Measurements from ENCODE around the gene CACNG6.
"Not testable (repeated sequence)": the region's sequence is repeated elsewhere in the genome, so short reads cannot be mapped to it uniquely, and the experiment has no call there.

CACNG6 gene, protein sequence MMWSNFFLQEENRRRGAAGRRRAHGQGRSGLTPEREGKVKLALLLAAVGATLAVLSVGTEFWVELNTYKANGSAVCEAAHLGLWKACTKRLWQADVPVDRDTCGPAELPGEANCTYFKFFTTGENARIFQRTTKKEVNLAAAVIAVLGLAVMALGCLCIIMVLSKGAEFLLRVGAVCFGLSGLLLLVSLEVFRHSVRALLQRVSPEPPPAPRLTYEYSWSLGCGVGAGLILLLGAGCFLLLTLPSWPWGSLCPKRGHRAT

DNA sequence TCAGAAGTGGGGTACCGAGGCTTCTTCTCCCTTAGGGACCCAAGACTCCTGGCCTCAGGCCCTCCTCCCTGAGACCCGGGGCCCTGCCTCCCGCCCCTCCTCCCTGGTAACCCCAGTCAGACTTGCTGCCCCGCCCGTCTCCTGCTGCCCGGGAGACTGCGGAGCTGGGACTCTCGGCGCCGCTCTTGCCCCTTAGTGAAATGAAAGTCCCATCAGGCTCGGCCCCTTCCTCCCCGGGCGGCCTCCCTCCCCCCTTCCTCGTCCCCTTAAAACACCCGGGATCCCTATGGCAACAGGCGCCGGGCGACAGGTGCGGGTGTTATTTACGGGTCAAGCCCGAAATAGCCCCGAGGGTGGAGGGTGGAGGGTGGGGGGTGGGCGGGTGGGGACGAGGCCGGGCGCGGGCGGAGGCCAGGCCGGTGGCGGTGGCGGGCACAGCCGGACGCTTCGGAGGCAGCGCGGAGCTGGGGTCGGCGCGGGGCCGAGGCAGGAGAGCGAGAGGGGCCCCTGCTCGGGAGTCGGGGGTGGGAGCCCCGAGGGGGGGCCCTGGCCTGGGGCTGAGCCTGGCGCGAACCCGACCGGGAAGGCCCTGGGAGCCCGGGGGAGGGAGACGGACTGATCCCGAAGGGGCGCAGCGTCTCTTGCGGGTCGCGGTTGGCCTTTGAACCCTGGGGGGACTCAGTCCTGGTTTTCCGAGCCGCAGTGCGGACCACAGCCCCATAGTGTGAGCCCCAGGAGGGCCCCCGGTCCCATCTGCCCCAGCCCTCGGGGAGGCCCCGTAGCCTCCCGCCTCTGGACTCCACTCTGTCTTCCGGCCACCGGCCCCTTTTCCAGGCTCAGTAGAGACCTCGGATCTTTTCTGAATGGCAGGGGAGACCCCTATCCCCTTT, at the start of gene CACNG6:
Gene CACNG6, plus strand, starts transcription at position 414 of the 890 bp plus-strand sequence. CDS start 1,241 bp downstream, outside the sequence.
- no peak for DNase-seq

DNA sequence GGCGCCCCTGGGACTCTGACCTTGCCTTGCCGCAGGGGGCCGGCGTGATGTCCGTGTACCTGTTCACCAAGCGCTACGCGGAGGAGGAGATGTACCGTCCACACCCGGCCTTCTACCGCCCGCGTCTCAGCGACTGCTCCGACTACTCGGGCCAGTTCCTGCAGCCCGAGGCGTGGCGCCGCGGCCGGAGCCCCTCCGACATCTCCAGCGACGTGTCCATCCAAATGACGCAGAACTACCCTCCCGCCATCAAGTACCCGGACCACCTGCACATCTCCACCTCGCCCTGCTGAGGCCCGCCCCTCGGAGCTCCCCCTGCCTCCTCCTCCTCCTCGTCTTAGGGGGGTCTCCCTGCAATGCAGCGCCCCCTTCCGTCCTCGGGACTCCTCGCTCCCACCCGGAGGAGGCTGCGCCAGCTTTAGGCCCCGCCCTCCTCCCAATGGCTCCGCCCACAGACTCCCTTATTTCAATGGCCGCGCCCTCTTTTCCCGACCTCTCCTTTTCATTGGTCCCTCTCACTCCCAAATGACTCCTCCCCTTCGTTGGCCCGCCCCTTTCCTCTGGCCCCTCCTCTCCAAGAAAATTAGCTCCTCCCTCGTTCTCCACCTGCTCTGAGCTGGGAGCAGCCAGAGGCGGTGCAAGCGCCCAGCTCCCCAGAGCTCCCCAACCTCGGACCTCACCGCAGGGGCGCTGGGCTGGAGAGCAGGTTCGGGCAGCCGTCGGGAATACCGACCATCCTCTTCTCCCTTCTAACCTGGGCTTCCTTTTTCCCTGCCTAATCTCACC, 49.2 kb upstream of the CACNG6 start:
- DNase-seq, result no peak

DNA sequence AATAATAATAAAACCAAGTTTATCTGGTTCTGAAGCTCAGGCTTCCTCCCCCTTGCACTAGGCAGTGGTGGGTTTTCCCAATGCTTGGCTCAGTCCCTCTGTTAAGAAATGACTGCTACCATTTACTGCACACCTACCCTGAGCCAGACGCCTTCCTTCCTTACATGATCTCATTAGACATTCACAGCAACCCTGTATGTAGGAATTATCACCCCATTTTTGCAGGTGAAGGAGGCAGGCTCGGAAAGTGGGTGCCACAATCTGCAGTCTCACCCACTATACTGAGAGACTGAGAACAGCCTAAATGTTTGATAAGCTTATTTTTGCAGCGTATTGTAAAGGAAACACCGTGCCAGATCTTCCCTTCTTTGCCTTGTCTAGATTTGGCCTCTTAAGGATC, 47.0 kb upstream of the CACNG6 start:
- DNase-seq, result no peak

DNA sequence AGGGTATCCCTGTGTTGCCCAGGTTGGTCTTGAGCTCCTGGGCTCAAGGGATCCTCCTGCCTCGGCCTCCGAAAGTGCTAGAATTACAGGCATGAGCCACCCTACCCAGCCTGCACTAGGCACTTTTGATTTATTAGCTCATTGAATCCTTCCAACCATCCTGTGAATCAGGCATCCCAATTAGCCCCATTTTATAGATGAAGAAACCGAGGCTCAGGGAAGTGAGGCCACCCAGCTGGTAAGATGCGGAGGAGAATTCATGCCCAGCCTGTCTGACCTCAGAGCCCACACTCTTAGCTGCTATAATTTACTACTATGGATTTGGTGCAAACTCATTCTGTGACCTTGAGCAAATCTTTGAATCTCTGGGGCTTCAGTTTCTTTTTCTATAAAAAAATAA, 46.5 kb upstream of the CACNG6 start:
- no peak for DNase-seq

DNA sequence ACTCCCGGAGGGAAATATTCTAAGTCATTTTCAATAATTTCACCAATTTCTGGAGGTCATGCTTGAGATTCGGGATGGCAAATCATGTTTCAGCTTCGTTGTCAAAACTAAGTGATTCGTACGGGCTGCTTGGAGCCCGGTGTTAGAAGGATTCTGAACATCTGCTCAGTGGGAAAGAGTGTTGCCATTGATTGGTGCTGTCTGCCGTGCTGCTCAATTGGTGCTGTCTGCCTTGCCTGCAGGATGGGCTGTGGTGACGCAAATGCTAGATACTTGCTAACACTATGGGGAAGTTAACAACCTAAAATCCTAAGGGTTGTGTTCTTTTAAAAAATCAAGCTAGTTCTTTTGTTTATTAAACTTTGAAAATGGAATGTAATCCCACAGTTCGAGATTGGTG, 46.0 kb upstream of the CACNG6 start:
- no peak for DNase-seq

DNA sequence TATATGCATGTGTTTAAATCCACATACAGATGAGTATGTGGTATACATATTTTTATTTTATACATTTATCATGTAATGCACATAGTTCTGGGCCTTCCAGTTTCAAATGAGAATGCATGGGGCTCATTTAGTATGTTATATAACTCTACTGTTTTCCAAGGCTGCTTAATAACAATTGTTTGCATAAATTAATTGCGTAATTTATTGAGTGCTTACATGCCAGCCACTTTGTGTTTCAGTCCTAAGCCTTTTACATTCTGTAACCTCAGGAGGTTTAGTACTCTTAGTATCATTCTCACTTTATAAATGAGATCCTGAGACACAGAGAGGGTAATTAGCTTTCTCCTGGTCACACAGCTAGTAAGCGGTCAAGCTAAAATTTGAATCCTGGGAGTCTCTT, 45.4 kb upstream of the CACNG6 start:
- DNase-seq, result no peak

DNA sequence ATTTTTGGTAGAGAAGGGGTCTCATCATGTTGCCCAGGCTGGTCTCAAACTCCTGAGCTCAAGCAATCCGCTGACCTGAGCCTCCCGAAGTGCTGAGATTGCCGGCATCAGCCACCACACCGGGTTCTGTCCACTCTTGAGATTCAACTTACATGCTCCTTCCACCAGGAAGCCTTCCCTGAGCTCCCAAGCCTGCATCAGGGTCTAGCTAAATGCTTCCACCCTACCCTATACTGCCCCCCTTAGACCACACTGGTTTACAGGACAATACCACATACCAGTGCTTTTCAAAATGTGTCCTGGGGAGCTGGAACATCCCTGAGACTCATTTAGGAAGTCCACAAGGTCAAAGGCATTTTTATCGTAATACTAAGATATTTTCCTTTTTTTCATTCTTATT, 43.8 kb upstream of the CACNG6 start:
- DNase-seq, result no peak

DNA sequence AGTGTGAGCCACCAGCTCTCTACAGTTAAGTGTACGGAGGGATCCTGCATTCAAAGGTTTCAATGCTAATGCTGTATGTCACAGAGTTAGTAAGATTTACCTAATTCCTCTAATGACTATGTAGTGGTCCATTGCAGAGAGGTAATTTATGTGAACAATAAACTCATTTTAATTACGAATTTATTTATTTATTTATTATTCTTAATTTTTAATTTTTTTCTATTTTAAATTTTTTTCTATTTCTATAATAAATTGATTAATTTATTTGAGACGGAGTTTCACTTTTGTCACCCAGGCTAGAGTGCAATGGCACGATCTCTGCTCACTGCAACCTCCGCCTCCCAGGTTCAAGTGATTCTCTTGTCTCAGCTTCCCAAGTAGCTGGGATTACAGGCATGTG, 42.8 kb upstream of the CACNG6 start:
- not testable (repeated sequence) for DNase-seq

DNA sequence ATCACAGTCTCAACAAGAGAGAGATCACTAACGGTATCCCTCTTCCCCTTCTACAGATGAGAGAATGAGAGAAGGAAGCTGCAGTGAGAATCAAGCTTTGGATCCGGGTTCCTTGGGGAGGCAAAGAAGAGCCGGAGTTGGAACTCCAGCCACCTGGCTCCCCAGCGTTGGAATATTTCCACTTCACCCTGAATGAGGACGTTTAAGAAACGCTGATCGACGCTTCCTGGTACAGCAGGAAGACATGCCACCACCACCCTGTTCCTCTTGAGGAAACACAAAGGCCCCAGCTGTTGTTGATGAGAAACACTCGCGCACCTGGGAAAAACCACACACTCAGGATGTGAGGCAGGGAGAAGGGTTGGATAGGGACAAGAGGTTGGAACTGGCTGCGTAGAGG, 40.0 kb upstream of the CACNG6 start:
- no peak for DNase-seq

DNA sequence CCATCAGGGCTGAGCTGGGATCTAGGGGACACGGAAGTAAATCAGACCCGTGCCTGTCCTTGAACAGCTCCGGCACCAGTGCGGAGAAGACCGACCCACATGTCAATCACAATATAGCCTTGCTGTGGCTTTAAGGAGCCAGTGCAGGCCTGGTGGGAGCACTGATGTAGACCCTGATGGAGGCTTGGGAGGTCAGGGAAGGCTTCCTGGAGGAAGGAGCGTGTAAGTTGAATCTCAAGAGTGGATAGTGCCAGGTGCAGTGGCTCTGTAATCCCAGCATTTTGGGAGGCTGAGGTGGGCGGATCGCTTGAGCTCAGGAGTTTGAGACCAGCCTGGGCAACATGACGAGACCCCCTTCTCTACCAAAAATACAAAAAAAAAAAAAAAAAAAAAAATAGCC, 39.5 kb upstream of the CACNG6 start:
- DNase-seq, result no peak

DNA sequence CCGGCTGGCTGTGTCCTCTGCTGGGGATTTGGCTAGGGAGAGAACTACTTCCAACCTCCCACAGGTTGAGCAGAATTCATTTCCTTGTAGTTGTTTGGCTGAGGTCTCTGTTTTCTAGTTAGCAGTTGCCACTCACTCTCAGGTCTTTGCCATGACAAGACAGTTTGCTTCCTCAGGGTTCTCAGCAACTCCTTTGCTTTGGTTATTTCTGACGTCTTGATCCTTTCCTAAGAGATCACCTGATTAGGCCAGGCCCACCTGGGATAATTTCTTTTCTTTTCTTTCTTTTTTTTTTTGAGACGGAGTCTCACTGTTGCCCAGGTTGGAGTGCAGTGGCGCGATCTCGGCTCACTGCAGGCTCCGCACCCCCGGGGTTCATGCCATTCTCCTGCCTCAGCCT, 38.1 kb upstream of the CACNG6 start:
- DNase-seq, result no peak

DNA sequence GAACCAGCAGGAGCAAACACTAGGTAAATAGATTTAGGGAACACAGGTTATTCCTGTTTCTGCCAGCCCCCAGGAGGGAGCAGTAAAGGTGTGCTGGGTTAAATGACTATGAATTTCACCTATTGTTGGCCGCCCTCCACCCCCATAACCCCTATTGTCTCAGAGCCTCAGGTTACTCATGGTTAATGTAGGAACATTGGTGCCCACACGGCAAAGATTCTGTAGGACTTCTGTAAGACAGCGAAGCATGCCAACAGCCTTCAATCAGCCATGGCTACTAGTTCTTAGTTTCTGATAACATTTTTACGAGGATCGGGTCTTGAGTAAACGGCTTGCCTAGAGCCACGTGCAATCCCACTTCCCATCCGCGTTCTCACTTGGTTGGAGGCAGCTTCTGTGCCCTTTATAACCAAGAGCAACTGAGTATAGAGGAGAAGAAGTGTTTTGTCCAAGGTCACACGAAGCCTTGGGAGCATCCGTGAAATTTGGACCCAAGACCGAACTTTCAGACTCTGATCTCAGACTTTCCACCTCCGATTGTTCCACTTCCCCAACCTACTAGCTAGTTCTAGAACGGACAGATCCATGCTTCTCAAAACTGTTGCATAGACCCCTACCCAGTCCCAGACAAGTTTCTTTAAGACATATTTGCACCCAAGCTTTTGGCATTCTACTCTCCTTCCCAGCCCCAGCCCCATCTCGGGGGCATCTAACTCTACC, 33.8 kb upstream of the CACNG6 start:
- DNase-seq, result no peak

DNA sequence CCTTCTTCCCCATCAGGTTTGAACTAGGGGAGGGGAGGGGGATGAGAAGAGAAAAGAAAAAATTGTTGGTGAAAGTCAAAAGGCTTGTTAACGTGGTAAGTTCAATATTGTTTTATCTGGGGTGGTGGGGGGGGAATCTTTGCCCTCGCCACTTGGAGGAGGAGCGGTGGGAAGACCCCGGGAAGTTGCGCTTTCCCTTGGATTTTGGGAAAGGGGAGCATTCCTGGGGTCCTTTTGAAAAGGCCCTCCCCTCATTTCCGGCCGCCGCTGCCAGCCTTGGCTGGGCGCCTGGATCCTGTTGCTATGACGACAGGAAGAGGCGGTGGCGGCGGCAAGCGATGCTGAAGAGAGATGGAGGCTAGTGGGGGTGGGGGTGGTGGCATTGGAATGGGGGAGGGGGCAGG, 33.3 kb upstream of the CACNG6 start:
- no peak for DNase-seq

DNA sequence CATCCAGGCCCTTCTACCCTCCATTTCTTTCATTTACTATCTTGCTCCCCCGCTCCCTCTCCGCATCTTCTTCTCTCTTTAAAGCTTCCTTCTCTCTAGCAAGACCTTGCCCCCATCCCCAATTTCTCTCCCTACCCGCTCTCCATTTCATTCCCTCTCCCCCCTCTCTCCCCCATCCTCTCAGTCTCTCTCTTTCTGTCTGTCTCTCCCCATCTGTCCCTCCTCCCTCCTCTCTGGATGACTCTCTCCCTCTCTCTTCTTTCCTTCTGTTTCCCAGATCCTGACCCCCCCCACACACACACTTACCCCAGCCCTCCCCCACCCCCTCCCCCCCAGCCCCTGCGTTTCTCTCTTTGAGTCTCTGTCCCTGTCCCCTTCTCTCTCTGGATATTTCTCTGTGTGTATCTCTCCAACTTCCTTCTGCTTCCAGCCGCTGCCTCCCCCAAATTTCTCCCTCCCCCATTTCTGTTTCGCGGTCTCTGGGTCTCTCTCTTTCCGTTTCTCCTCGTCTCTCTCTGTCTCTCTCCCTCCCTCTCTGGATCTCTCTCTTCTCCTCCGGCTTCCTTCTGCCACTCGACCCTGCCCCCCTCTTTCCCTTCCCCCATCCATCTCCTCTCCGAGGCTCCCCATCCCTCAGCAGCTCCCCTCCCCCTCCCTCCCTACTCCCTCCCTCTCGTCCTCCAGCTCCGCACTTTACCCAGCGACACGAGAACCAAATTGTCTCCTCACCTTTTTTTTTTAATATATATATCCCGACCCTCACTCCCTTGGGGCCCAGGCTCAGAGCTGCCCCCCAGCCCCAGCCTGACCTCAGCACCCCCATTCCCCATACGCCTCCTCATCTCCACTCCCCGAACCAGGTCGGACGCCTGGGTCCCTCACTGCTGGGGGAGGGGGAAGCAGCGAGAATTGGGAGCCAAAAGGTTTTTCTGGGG, 32.3 kb upstream of the CACNG6 start:
- DNase-seq, result no peak

DNA sequence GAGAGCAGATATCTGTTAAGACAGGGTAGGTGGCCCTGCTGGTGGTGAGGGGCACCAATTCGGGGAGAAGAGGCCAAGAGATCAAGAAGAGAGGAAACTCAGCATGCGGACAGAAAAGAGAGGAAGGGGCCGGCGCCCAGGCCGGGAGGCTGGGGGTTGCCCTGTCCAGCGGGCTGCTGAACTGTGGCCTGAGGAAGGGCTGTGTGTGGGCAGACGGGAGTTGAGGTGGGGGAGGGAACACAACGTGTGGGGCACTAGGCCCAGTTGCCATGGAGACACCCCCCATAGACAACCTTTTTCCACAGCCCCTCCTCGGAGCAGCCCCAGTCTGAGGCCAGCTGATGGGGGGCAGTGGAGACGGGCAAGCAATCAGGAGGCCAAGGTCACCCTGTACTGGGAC, 31.2 kb upstream of the CACNG6 start:
- no peak for DNase-seq

DNA sequence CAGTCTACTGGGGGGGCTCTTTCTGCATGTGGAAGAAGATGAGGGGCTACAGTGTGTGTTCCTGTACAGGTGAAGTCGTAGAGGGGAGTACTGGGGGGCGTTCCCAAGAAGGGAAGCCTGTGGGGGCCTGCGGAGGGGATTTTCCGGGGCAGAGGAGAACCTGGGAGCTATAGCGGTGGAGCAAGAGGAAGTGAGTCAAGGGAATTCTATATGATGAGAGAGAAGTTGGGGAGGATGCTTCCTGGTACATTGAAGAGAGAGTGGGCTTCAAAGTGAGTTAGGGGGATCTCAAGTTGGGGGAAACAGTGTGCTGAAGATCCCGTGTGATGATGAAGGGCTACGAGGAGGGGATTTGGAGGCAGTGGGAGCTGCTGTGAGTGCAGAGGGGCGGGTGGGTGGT, 30.6 kb upstream of the CACNG6 start:
- no peak for DNase-seq

DNA sequence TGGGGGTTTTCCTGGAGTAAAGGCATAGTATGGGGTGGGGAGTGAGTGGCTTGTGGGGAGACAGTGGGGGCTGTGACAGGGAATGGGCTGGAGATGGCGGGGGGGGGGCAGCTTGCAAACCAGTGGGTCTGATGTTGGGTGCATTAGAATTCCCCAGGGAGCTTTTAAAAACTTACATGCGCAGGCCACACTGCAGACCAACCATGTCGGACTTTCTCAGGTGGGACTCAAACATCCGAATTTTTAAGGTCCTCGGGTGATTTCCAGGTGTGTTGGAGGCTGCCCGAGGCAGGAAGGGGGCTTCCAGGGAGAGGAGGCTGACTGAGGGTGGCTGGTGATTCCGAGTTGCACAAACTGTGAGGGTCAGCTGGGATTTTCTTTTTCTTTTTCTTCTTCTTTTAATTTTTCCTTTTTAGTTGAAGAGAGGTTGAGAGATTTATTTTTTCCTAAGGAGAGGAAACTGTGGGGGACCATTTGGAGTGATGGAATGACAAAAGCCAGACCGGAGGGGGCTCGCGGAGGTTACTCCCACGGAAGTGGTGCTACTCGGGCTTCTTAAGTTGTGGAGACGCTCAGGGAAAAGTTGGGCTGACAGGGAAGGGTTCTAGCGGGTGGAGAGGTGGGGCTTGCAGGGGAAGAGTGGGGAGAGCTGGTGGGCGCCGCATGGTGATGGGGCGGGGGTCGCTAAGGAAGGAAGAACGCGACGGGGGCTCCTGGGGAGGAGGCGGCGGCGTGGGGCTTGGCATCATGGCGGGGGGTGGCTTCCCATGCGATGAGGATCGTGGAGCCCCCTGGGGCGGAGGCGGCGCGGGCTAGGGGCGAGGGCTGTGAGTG, 29.7 kb upstream of the CACNG6 start:
- DNase-seq, result no peak

DNA sequence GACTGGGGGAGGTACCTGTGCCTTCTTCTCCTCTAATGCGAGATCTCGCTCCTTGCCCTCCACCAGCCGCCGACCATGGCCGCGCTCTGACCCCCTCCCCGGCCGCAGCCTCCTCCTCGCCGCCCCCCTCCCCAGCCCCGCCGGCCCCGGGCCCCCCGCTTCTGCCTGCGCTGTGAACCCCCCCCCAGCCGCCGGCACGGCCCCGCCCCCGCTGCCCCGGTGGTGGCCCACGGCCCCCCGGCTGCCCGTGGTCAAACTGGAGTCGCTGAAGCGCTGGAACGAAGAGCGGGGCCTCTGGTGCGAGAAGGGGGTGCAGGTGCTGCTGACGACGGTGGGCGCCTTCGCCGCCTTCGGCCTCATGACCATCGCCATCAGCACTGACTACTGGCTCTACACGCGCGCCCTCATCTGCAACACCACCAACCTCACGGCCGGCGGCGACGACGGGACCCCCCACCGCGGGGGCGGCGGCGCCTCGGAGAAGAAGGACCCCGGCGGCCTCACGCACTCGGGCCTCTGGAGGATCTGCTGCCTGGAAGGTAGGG, 28.5 kb upstream of the CACNG6 start, which contains the start of gene CACNG8:
Gene CACNG8, plus strand, starts transcription at position 51 of the 545 bp plus-strand sequence.
- DNase-seq, result no peak

DNA sequence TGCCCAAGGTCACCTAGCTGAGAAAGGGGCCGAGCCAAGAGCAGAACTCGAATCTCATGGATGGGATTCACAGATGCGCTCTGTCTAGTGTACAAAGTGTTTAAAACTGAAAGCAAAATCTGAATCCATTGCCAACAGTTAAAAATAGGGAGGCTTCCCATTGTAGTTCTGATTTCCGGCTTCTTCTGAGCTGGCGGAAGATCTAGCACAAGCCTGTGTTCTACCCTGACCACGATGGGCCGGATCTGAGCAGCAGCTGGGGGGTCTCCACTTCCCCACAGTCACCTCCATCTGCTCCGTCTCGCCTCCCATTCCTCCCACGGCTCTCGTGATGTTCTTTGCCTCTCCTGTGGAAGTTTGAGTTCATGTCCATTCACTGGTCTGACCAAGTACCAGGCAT, 26.3 kb upstream of the CACNG6 start:
- DNase-seq, result no peak

DNA sequence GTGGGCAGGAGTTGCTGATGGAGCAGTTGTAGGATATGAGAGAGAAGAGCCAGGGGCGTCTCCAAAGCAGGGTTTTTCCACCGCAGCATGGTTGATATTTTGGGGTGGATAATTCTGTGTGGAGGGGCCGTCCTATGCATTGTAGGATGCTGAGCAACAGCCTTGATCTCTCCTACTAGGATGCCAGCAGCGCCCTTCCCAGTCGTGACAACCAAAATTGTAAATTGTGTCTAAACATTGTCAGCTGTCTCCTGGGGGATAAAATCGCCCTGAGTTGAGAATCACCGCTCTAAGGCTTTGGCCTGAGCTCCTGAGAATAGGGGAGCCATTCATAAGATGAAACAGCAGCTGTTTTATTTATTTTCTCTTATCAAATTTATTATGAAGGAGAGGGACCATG, 24.5 kb upstream of the CACNG6 start:
- DNase-seq, result no peak

Measured in stimulated activated CD4-positive, alpha-beta T cell treated with anti-CD3 and anti-CD28 coated beads, Interleukin-4, amount 100 ng/mL, for 24 hours (primary cell).